Ovary (tissue), 3 donors: ENCODE measurements around the gene PRKCSH.

Source experiments
- EP300 ChIP-seq: sonication (generic); formaldehyde crosslinking; IDR thresholded peaks from one replicate; pipeline ENCODE4 v1.6.1; 2017; ENCODE audit warnings: antibody characterized with exemption
- POLR2A ChIP-seq: fragments of 450-650 bp; IDR thresholded peaks from one replicate; pipeline ENCODE4 v1.6.1; 2017; ENCODE audit warnings: antibody characterized with exemption, mild to moderate bottlenecking, moderate library complexity
- TF ChIP-seq, protein P1 (sequence below), 3 donors: fragments of 450-650 bp in 2 of 3; fragments of 200-600 bp in 1 of 3; IDR thresholded peaks; one replicate each; pipeline versions ENCODE4 v1.5.1 to v1.8.0; 2016 to 2022; ENCODE audit warnings: antibody characterized with exemption in 3 of 3, mild to moderate bottlenecking in 1 of 3
- donor health status: DM: no; HTN: no; CAD: no.

DNA sequence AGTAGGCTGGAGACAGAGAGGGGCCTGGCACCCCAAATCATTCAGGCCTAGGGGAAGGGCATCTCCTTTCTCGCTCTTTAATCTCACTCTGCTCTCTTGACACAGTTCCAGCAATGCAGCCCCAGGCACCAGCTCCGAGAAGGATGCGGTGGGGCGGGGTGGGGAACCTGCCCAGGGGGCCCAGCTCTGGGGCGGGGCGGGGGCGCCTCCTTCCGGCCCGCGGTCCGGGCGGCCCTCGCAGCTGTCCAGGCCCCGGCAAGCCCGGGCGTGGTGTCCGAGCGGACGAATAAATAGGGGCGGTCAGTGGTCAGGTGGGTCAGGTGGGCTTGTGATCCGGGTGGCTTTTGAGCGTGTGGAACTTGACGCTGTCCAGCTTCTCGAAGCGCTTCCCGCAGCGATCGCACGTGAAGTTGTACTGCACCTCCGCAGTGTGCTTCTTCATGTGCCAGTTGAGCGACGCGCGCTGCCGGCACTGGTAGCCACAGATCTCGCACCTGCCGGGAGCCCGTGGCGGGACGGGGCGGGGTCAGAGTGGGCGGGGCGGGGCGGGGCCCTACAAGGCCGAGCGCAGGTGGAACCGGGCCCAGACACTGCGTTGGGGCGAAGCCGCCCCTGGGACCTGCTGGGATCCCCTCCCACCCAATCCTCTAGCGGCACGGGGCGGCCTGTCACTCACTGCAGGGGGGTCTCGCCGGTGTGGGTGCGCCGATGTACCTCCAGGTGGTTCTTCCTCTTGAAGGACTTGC, 48.1 kb downstream of the PRKCSH start:
- no peak for TF ChIP-seq POLR2A
- no peak for TF ChIP-seq EP300
- TF ChIP-seq, protein P1, sequence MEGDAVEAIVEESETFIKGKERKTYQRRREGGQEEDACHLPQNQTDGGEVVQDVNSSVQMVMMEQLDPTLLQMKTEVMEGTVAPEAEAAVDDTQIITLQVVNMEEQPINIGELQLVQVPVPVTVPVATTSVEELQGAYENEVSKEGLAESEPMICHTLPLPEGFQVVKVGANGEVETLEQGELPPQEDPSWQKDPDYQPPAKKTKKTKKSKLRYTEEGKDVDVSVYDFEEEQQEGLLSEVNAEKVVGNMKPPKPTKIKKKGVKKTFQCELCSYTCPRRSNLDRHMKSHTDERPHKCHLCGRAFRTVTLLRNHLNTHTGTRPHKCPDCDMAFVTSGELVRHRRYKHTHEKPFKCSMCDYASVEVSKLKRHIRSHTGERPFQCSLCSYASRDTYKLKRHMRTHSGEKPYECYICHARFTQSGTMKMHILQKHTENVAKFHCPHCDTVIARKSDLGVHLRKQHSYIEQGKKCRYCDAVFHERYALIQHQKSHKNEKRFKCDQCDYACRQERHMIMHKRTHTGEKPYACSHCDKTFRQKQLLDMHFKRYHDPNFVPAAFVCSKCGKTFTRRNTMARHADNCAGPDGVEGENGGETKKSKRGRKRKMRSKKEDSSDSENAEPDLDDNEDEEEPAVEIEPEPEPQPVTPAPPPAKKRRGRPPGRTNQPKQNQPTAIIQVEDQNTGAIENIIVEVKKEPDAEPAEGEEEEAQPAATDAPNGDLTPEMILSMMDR (IDR thresholded peaks at IDR 0.05) = no peak
